CD8-positive, alpha-beta memory T cell (primary cell): ENCODE data around the gene HCFC2. TPM values are rescaled to one million over a fixed set of nuclear protein-coding genes. Genes with fewer than 3 reads are reported as not detected.
A peak's percentile ranks its signal among the peaks of the same experiment; 100 is the strongest.

Experiments used
- CTCF ChIA-PET: fragments of 350-600 bp; sonication (Branson Sonifier 250); formaldehyde crosslinking; loops from one replicate; lab custom pipeline; 2021; ENCODE audit warnings: antibody characterized with exemption; lab: Charles Lee
- POLR2A ChIA-PET: fragments of 350-600 bp; sonication (Branson Sonifier 250); formaldehyde crosslinking; loops from one replicate; lab custom pipeline; 2021; ENCODE audit warnings: antibody characterized with exemption; lab: Charles Lee
- DNase-seq, 5 donors: peaks; one replicate each; pipeline versions ENCODE4 v3.0.0 to v3.0.0-alpha.2; 2020 to 2022; ENCODE audit warnings: mixed read lengths in 1 of 5
- H3K27ac ChIP-seq: one replicate; pipeline ENCODE4 v1.7.0; 2013; ENCODE audit warnings: low read depth, mild to moderate bottlenecking, low read length, moderate library complexity
- H3K27me3 ChIP-seq: 2 replicates; pipeline ENCODE4 v1.7.0; 2013; ENCODE audit warnings: low read length, mild to moderate bottlenecking; ENCODE audit not compliant: insufficient read depth, poor library complexity, severe bottlenecking
- H3K36me3 ChIP-seq: 2 replicates; pipeline ENCODE4 v1.7.0; 2013; ENCODE audit warnings: mild to moderate bottlenecking, low read length, moderate library complexity; ENCODE audit not compliant: insufficient read depth
- H3K4me1 ChIP-seq: 2 replicates; pipeline ENCODE4 v1.7.0; 2013; ENCODE audit warnings: mild to moderate bottlenecking, low read length, moderate library complexity; ENCODE audit not compliant: insufficient read depth
- H3K4me3 ChIP-seq: 2 replicates; pipeline ENCODE4 v1.7.0; 2013; ENCODE audit warnings: mild to moderate bottlenecking, low read length
- H3K9me3 ChIP-seq: 2 replicates; pipeline ENCODE4 v1.7.0; 2013; ENCODE audit warnings: mild to moderate bottlenecking, low read length
- H3K27ac Mint-ChIP-seq, 8 donors: one replicate each; pipeline ENCODE4 v1.8.0; 2020 to 2021; ENCODE audit warnings: mixed read lengths in 8 of 8, mild to moderate bottlenecking in 6 of 8, inconsistent platforms in 3 of 8, moderate library complexity in 3 of 8
- H3K27me3 Mint-ChIP-seq, 2 donors: one replicate each; pipeline ENCODE4 v1.8.0; 2020 to 2021; ENCODE audit warnings: mixed read lengths in 2 of 2, mild to moderate bottlenecking in 1 of 2, moderate library complexity in 1 of 2
- H3K36me3 Mint-ChIP-seq, 3 donors: one replicate each; pipeline ENCODE4 v1.8.0; 2020 to 2021; ENCODE audit warnings: mixed read lengths in 3 of 3, inconsistent platforms in 1 of 3, mild to moderate bottlenecking in 1 of 3
- H3K4me1 Mint-ChIP-seq, 3 donors: one replicate each; pipeline ENCODE4 v1.8.0; 2020 to 2021; ENCODE audit warnings: mixed read lengths in 3 of 3, inconsistent platforms in 1 of 3, mild to moderate bottlenecking in 1 of 3
- H3K4me3 Mint-ChIP-seq, 7 donors: one replicate each; pipeline ENCODE4 v1.8.0; 2020 to 2021; ENCODE audit warnings: mixed read lengths in 7 of 7, mild to moderate bottlenecking in 6 of 7, moderate library complexity in 4 of 7, inconsistent platforms in 2 of 7
- H3K9me3 Mint-ChIP-seq, 5 donors: one replicate each; pipeline ENCODE4 v1.8.0; 2020 to 2022; ENCODE audit warnings: mixed read lengths in 5 of 5, mild to moderate bottlenecking in 3 of 5, moderate library complexity in 2 of 5, inconsistent platforms in 1 of 5
- polyA plus RNA-seq: library from polyadenylated mRNA; unstranded; fragments of 300-500 nt; fragmentation: Illumina TruSeq; gene quantifications from one replicate; pipeline ENCODE4 v1.2.3, GENCODE V29; 2021
- total RNA-seq, 2 experiments: library from RNA; stranded (reverse); gene quantifications; one replicate each; pipeline ENCODE4 v1.2.3, GENCODE V29; 2021

HCFC2 gene
- total and polyA plus RNA-seq, 3 experiments from 2014 or later: 8.5 to 13.0 (median 12.5) TPM

DNA sequence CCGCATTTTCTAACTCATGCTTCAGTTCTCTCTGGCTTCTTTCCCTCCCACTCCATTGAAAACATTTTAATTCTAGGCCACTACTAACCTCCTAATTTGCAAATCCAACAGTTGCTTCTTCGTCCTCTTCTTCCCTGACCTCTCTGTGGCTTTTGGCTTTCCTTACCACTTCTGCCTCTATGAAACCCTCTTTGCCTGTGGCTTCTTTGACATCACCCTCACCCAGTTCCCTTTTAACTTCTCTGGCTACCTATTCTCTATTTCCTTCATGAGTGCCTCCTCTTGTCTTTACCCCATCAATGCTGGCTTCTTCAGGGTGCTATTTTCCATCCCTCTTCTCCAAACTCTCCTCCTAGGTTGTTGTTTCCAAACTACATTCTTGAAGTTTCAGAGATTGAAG is 4.4 kb upstream of the HCFC2 start:
- Mint-ChIP-seq H3K27me3 (peaks cover 8 to 40% of the 10 kb centered on the region in 2 donors), H3K27ac (no peak overlapping the region), H3K9me3 (peaks cover 0 to 3% (median 3%) of the 10 kb centered on the region in 5 donors), H3K4me3 (peak overlapping the region in 1 of 7 donors; percentile 0), H3K4me1 (peaks cover 3 to 5% (median 3%) of the 10 kb centered on the region in 3 donors), H3K36me3 (peaks cover 0 to 5% (median 0%) of the 10 kb centered on the region in 3 donors)
- Histone ChIP-seq H3K27me3 (no peaks in the 10 kb centered on the region), H3K27ac (no peak overlapping the region), H3K4me1 (peaks cover under 1% of the 10 kb centered on the region), H3K36me3 (no peaks in the 10 kb centered on the region), H3K4me3 (no peak overlapping the region), H3K9me3 (no peaks in the 10 kb centered on the region)
- ChIA-PET POLR2A (no interaction called here), CTCF (interaction anchor here (1.0 kb wide), 1 partner anchor 49 kb away, joined by 6 read pairs; no protein-coding TSS in a partner anchor)
- no peak for DNase-seq

DNA sequence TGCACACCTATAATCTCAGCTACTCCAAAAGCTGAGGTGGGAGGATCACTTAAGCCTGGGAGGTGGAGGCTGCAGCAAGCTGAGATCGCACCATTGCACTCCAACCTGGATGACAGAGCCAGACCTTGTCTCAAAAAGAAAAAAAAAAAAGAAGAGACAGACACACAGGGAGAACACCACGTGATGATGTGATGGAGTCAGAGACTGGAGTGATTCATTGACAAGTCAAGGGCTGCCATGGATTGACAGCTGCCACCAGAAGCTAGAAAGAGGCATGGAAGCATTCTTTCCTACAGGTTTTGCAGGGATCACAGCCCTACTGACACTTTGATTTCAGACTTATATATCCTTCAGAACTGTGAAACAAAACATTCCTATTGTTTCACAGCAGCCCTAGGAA is 3.5 kb upstream of the HCFC2 start:
- Mint-ChIP-seq H3K27ac (no peak overlapping the region), H3K4me1 (peaks cover 11 to 14% (median 12%) of the 10 kb centered on the region in 3 donors), H3K27me3 (peaks cover 6 to 34% of the 10 kb centered on the region in 2 donors), H3K36me3 (peaks cover 0 to 5% (median 0%) of the 10 kb centered on the region in 3 donors), H3K4me3 (peak overlapping the region in 1 of 7 donors; percentile 0), H3K9me3 (peaks cover 0 to 3% (median 3%) of the 10 kb centered on the region in 5 donors)
- peaks cover 9% of the 10 kb centered on the region for H3K4me1 ChIP-seq
- no peaks in the 10 kb centered on the region for H3K36me3 ChIP-seq
- H3K27ac ChIP-seq: no peak overlapping the region
- ChIA-PET POLR2A (no interaction called here), CTCF (no interaction called here)
- no peaks in the 10 kb centered on the region for H3K27me3 ChIP-seq
- no peak overlapping the region for H3K4me3 ChIP-seq
- no peak for DNase-seq
- H3K9me3 ChIP-seq: no peaks in the 10 kb centered on the region

DNA sequence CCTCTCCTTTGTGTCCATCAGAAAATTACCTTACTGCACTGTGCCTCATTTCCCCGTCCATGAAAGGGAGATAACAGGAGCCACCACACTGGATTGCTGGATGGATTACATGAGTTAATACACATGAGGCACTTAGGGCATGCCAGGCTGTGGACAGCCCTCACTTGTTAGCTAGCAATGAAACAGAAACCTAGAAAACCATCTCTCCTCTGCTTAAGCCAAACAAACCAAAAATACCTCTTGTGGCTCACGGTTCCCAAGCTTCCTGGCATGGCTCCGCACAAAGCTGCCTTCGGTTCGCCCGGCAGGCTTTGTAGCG is 660 bp upstream of the HCFC2 start:
- Histone ChIP-seq H3K27me3 (no peaks in the 10 kb centered on the region), H3K36me3 (peaks cover 3% of the 10 kb centered on the region), H3K9me3 (no peaks in the 10 kb centered on the region), H3K4me3 (peak overlapping the region; percentile 99), H3K4me1 (peaks cover 9% of the 10 kb centered on the region), H3K27ac (peak overlapping the region; percentile 84)
- Mint-ChIP-seq H3K36me3 (peaks cover 0 to 17% (median 7%) of the 10 kb centered on the region in 3 donors), H3K9me3 (no peaks in the 10 kb centered on the region), H3K4me3 (peak overlapping the region; percentile 92 to 97 (median 95)), H3K4me1 (peaks cover 22 to 33% (median 29%) of the 10 kb centered on the region in 3 donors), H3K27me3 (peaks cover 3 to 25% of the 10 kb centered on the region in 2 donors), H3K27ac (peak overlapping the region; percentile 70 to 95 (median 85))
- ChIA-PET POLR2A (interaction anchor here (0.7 to 1.9 kb wide), 6 partner anchors 34 to 134 kb away, joined by 3 to 12 read pairs (median 6); partner anchors contain the start of genes HSP90B1, NFYB and TDG), CTCF (interaction anchor here (1.3 to 1.9 kb wide), 4 partner anchors 11 to 45 kb away, joined by 3 to 16 read pairs (median 4); no protein-coding TSS in a partner anchor)
- DNase-seq: no peak

DNA sequence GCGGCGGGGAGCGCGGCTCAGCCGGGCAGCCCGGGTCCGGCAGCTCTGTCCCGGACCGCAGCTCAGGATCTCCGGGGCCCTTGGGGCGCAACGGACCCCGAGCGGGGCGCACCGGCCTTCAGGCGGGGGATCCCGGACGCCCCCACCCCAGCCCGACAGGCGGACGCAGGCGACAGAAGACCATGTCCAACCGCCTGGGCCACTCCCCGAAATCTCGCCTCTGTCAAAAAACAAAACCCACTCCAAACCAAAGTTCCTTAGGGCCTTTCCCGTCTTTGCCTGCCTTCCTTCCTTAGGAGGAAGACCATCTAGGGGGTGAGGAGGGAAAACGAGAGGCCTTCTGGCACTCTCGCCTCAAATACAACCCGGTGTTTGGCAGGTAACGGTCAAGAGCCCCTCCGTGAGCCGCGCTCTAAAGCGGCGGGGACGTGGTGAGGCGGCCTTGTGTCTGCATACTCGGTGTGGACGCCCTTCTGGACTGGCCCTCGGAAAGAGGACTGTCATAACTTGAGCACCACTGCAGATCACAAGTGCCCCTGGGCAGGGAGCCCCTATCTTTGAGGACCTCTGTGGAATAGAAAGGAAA is 604 bp downstream of the HCFC2 start:
- DNase-seq: no peak
- Histone ChIP-seq H3K4me1 (peaks cover 9% of the 10 kb centered on the region), H3K27me3 (no peaks in the 10 kb centered on the region), H3K27ac (peak overlapping the region; percentile 84), H3K36me3 (peaks cover 3% of the 10 kb centered on the region), H3K4me3 (peak overlapping the region; percentile 99), H3K9me3 (no peaks in the 10 kb centered on the region)
- Mint-ChIP-seq H3K9me3 (no peaks in the 10 kb centered on the region), H3K4me1 (peaks cover 27 to 43% (median 37%) of the 10 kb centered on the region in 3 donors), H3K4me3 (peak overlapping the region; percentile 87 to 97 (median 95)), H3K36me3 (peaks cover 0 to 26% (median 7%) of the 10 kb centered on the region in 3 donors), H3K27me3 (peaks cover 3 to 15% of the 10 kb centered on the region in 2 donors), H3K27ac (peak overlapping the region; percentile 66 to 95 (median 80))
- CTCF ChIA-PET: interaction anchor here (1.3 to 1.9 kb wide), 3 partner anchors 12 to 44 kb away, joined by 3 to 16 read pairs (median 4); no protein-coding TSS in a partner anchor
- POLR2A ChIA-PET: interaction anchor here (0.6 to 1.9 kb wide), 6 partner anchors 23 to 135 kb away, joined by 3 to 12 read pairs (median 6); partner anchors contain the start of genes HSP90B1, NFYB and TDG

DNA sequence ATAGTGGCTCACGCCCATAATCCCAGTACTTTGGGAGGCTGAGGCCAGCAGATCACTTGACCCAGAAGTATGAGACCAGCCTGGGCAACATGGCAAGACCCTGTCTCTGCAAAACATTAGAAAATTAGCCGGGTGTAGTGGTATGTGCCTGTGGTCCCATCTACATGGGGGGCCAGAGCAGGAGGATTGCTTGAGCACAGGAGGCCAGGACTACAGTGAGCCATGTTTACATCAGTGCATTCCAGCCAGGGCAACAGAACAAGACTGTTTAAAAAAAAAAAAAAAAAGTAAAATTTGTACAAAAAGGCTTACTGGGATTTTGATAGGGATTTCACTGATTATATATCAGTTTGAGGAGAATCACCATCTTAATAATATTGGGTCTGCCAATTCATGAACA is 7.8 kb downstream of the HCFC2 start:
- H3K36me3 ChIP-seq: peaks cover 3% of the 10 kb centered on the region
- H3K9me3 Mint-ChIP-seq: no peaks in the 10 kb centered on the region

DNA sequence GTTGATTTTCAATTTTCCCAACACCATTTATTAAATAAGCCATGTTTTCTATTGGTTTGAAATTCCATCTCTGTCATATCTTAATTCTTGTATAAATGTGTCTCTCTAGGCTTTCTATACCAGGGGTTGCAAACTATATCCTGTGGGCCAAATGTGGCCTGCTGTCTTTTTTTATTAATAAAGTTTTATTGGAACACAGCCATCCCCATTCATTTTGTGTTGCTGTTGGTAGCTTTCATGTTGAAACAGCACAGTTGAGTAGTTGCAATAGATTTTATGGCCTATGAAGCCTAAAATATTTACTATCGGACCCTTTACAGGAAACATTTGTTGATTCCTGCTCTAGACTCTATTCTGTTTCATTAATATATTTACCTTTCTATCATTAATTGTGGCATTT is 9.4 kb downstream of the HCFC2 start:
- Histone ChIP-seq H3K36me3 (no peaks in the 10 kb centered on the region), H3K27ac (no peak overlapping the region), H3K9me3 (no peaks in the 10 kb centered on the region), H3K4me1 (no peaks in the 10 kb centered on the region), H3K4me3 (no peak overlapping the region), H3K27me3 (no peaks in the 10 kb centered on the region)
- Mint-ChIP-seq H3K4me1 (peaks cover 20 to 37% (median 33%) of the 10 kb centered on the region in 3 donors), H3K4me3 (no peak overlapping the region), H3K9me3 (no peaks in the 10 kb centered on the region), H3K27ac (no peak overlapping the region), H3K27me3 (no peaks in the 10 kb centered on the region), H3K36me3 (peaks cover 0 to 47% (median 15%) of the 10 kb centered on the region in 3 donors)
- POLR2A ChIA-PET: no interaction called here
- CTCF ChIA-PET: interaction anchor here (1.3 kb wide), 1 partner anchor 35 kb away, joined by 5 read pairs; no protein-coding TSS in a partner anchor
- DNase-seq: no peak

More for the DNA sequence above, 7.8 kb downstream of the HCFC2 start:
- Histone ChIP-seq H3K9me3 (no peaks in the 10 kb centered on the region), H3K27ac (no peak overlapping the region), H3K4me1 (no peaks in the 10 kb centered on the region), H3K4me3 (no peak overlapping the region), H3K27me3 (no peaks in the 10 kb centered on the region)
- H3K4me3 Mint-ChIP-seq: no peak overlapping the region
- CTCF ChIA-PET: no interaction called here
- no peaks in the 10 kb centered on the region for H3K27me3 Mint-ChIP-seq
- peaks cover 0 to 50% (median 20%) of the 10 kb centered on the region in 3 donors for H3K36me3 Mint-ChIP-seq
- DNase-seq: no peak
- H3K27ac Mint-ChIP-seq: no peak overlapping the region
- peaks cover 24 to 49% (median 40%) of the 10 kb centered on the region in 3 donors for H3K4me1 Mint-ChIP-seq
- POLR2A ChIA-PET: no interaction called here

DNA sequence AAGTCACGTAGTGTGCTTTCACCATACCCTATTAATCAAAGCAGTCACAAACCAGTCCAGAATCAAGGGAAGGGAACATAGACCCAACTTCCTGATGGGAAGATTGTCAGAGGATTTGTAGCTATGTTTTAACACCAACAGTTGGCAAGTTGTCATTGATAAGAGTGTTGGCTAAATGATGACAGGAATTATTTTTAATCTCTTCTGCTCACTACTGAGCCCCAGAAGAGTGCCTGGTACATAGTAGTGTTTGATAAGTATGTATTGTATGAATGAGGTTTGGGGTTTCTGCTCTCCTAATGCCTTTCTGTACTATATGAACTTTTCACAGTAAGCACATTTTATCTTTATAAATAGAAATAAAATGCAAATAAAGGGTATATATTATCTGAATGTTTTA is 14.7 kb downstream of the HCFC2 start:
- H3K9me3 Mint-ChIP-seq: no peaks in the 10 kb centered on the region
- no peaks in the 10 kb centered on the region for H3K27me3 Mint-ChIP-seq
- peaks cover 8% of the 10 kb centered on the region for H3K36me3 ChIP-seq
- H3K36me3 Mint-ChIP-seq: peaks cover 4 to 53% (median 19%) of the 10 kb centered on the region in 3 donors
- POLR2A ChIA-PET: no interaction called here
- H3K4me1 ChIP-seq: no peaks in the 10 kb centered on the region
- no peak overlapping the region for H3K4me3 ChIP-seq
- no peaks in the 10 kb centered on the region for H3K27me3 ChIP-seq
- H3K27ac Mint-ChIP-seq: no peak overlapping the region
- no peak for DNase-seq
- no peaks in the 10 kb centered on the region for H3K9me3 ChIP-seq
- peaks cover 15 to 28% (median 19%) of the 10 kb centered on the region in 3 donors for H3K4me1 Mint-ChIP-seq
- CTCF ChIA-PET: interaction anchor here (1.4 kb wide), 1 partner anchor 17 kb away, joined by 3 read pairs; no protein-coding TSS in a partner anchor
- H3K27ac ChIP-seq: no peak overlapping the region
- H3K4me3 Mint-ChIP-seq: peak overlapping the region in 1 of 7 donors; percentile 15

DNA sequence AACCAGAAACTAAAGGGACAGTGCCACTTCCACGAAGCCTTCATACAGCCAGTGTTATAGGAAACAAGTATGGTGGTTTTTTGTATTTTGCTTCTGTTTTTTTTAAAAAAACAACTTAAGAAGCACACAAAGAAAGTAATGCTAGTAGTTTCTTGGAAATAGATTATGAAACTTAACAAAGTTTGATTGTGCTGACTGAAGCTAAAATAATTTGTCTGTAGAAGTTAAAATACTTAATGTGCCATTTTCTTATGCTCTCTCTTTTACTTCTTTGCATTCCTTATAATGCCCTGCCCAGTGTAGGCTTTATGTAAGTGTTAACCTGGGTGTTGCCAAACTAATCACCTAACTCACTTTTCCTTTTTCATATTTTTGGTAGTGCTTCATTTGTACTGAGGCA is 16.4 kb downstream of the HCFC2 start:
- Histone ChIP-seq H3K4me1 (no peaks in the 10 kb centered on the region), H3K36me3 (peaks cover 8% of the 10 kb centered on the region), H3K27ac (no peak overlapping the region), H3K4me3 (no peak overlapping the region), H3K27me3 (no peaks in the 10 kb centered on the region), H3K9me3 (no peaks in the 10 kb centered on the region)
- H3K9me3 Mint-ChIP-seq: no peaks in the 10 kb centered on the region
- DNase-seq: no peak
- peaks cover 19 to 24% (median 19%) of the 10 kb centered on the region in 3 donors for H3K4me1 Mint-ChIP-seq
- POLR2A ChIA-PET: no interaction called here
- CTCF ChIA-PET: no interaction called here
- H3K4me3 Mint-ChIP-seq: no peak overlapping the region
- peak overlapping the region in 1 of 8 donors; percentile 29 for H3K27ac Mint-ChIP-seq
- H3K27me3 Mint-ChIP-seq: no peaks in the 10 kb centered on the region
- peaks cover 4 to 63% (median 28%) of the 10 kb centered on the region in 3 donors for H3K36me3 Mint-ChIP-seq
